Measurements from ENCODE around the gene GKN2.

DNA sequence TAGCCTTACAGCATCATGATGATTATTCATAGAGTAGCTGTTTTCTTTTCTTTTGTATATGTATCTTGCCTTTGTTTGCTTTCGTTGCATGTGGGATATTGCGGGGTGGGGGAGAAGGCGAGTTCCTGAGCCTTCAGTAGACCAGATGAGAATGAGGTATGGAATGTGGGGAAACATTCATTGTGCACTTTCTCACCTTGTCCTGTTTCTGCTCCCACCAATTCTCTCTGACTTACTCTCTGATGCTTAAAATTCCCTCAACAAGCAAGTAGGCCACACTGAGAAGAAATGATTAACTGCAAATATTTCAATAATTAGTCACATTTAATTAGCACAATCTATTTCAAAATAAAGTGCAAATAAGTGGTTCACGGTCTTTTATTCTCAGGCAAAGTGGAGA, 31.0 kb downstream of the GKN2 start:
- TF ChIP-seq, protein P1, sequence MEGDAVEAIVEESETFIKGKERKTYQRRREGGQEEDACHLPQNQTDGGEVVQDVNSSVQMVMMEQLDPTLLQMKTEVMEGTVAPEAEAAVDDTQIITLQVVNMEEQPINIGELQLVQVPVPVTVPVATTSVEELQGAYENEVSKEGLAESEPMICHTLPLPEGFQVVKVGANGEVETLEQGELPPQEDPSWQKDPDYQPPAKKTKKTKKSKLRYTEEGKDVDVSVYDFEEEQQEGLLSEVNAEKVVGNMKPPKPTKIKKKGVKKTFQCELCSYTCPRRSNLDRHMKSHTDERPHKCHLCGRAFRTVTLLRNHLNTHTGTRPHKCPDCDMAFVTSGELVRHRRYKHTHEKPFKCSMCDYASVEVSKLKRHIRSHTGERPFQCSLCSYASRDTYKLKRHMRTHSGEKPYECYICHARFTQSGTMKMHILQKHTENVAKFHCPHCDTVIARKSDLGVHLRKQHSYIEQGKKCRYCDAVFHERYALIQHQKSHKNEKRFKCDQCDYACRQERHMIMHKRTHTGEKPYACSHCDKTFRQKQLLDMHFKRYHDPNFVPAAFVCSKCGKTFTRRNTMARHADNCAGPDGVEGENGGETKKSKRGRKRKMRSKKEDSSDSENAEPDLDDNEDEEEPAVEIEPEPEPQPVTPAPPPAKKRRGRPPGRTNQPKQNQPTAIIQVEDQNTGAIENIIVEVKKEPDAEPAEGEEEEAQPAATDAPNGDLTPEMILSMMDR (IDR thresholded peaks at IDR 0.05) = no peak
- TF ChIP-seq, protein P2, sequence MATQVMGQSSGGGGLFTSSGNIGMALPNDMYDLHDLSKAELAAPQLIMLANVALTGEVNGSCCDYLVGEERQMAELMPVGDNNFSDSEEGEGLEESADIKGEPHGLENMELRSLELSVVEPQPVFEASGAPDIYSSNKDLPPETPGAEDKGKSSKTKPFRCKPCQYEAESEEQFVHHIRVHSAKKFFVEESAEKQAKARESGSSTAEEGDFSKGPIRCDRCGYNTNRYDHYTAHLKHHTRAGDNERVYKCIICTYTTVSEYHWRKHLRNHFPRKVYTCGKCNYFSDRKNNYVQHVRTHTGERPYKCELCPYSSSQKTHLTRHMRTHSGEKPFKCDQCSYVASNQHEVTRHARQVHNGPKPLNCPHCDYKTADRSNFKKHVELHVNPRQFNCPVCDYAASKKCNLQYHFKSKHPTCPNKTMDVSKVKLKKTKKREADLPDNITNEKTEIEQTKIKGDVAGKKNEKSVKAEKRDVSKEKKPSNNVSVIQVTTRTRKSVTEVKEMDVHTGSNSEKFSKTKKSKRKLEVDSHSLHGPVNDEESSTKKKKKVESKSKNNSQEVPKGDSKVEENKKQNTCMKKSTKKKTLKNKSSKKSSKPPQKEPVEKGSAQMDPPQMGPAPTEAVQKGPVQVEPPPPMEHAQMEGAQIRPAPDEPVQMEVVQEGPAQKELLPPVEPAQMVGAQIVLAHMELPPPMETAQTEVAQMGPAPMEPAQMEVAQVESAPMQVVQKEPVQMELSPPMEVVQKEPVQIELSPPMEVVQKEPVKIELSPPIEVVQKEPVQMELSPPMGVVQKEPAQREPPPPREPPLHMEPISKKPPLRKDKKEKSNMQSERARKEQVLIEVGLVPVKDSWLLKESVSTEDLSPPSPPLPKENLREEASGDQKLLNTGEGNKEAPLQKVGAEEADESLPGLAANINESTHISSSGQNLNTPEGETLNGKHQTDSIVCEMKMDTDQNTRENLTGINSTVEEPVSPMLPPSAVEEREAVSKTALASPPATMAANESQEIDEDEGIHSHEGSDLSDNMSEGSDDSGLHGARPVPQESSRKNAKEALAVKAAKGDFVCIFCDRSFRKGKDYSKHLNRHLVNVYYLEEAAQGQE (IDR thresholded peaks at IDR 0.05; ENCODE audit: insufficient read depth in 1 of 2, low read depth in 2 of 2, low read length in 1 of 2) = no peak
- no peak for TF ChIP-seq POLR2AphosphoS5 (IDR thresholded peaks at IDR 0.05; ENCODE audit: low read depth, low read length)
